COR-L47 (cell line): Measurements from ENCODE around the gene RAB19.
A peak's percentile ranks its signal among the peaks of the same experiment; 100 is the strongest.
"Not testable (repeated sequence)": the region's sequence is repeated elsewhere in the genome, so short reads cannot be mapped to it uniquely, and the experiment has no call there.

Source experiments
- DNase-seq: peaks from one replicate; lab custom pipeline; 2025; lab: John Stamatoyannopoulos, UW

The RAB19 gene

DNA sequence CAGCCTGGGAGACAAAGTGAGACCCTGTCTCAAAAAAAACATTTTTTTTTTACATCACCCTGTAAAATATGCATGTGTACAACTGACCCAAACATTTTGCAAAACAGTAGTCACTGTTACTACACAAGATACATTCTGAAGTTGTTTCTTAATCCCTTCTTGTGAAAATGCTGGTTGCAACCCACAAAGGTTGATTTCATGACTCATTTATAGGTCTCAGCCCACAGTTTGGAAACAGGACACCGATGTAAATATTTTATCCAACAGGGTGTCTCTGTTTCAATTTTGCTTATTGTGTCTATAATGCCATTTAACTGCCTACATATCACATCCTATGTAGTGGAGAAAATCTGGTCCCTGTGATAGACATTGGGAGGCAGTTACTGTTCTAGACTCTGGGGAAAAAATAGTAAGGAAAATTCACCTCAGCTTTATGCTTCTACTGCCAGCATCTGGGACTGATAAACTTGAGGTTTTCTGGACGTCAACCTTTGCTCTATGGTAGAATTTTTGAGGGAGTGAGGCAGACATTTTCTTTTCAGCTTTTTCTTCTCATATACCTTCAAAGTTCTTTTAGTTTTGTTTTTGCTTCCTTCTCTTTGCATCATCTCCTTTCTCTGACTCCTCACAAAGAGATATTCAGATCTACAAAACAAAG lies 1.6 kb upstream of the RAB19 start:
- no peak for DNase-seq

DNA sequence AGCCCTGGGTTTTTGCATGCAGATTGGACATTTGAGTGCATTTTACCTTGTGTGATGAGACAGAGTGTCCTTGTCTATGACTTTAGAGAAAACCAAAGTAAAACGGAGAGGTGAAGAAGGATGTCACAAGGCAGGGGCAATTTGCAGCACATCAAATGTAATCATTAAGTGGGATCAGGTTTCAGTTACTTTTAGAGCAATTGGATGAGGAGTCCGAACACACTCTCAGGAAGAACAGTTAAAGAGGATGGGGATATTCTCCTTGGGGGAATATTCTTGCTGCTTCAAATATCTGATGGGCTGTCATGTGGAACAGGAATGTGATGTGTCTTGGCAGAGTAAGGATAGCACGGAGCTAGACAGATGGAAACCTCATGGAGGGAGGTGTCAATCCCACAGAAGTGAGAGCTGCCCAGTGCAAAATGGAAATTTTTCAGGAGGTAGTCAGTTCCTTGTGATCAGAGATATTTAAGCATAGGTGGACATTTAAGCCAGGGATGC lies 757 bp downstream of the RAB19 start:
- no peak for DNase-seq

DNA sequence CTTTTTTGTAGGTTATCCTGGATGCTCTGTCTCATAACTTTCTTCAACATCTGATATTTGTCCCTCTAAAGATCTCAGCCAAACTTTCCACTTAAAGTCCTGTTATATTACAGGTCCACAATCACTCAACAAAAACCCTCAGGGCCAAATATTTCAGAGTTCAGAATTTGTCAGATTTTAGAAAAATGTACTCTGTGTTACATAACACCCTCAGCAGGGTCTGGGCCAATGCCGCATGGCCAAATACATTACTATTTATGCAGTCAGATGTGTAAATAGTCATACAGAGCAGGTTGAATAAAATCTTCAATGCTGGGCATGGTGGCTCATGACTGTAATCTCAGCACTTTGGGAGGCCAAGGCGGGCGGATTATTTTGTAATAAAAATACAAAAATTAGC lies 11.5 kb downstream of the RAB19 start:
- DNase-seq = no peak

DNA sequence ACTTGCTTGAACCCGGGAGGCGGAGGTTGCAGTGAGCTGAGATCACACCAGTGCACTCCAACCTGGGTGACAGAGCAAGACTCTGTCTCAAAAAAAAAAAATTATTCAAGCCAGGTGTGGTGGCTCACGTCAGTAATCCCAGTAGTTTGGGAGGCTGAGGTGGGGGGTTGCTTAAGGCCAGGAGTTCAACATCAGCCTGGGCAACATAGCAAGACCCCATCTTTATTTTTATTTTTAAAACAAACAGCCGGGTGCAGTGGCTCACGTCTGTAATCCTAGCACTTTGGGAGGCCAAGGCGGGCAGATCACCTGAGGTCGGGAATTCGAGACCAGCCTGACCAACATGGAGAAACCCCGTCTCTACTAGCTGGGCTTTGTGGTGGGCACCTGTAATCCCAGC lies 12.0 kb downstream of the RAB19 start:
- DNase-seq = not testable (repeated sequence)

DNA sequence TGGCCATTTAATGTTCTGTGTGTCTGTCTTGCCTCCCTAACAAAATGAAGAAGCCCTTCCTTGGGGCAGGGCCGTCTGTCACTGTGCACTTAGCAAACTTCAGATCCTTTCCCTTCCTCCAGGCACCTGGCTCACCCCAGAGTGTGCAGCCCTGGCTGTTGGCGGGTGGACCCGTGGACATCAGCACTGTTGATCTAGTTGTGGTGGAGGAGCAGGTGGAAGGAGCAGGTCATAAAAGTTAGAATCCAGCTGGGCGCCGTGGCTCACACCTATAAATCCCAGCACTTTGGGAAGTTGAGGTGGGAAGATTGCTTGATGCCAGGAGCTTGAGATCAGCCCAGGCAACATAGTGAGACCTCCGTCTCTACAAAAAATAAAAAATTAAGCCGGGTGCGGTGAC lies 12.7 kb downstream of the RAB19 start:
- DNase-seq = no peak

DNA sequence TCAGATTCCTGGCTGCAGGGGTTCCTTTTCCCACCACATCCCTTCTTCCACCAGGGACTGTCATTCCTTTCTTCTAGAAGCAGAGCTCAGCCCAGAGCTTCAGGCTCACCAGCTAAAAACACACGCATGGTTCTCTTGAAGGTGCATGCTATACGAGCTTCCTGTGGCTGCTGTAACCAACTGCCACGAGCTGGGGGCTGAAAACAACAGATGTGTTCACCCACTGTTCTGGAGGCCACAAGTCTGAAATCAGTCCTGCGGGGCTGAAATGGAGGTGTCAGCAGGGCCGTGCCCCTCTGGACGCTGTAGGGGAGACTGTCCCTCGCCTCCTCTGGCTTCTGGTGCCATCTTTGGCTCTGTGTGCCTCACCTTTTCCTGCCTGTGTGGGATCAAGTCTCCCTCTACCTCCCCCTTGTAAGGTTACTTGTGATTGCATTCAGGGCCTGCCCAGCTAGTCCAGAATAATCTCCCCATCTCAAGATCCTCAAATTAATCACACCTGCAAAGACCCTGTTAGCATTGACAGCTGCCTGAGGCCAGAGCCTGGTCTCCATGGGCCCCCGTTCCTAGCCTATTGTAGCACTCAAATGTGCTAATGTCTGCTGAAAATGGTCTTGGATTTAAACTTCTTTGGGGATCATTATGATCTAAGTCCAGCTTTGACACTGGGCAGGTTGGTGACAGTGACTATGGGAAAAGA lies 13.7 kb downstream of the RAB19 start:
- no peak for DNase-seq

DNA sequence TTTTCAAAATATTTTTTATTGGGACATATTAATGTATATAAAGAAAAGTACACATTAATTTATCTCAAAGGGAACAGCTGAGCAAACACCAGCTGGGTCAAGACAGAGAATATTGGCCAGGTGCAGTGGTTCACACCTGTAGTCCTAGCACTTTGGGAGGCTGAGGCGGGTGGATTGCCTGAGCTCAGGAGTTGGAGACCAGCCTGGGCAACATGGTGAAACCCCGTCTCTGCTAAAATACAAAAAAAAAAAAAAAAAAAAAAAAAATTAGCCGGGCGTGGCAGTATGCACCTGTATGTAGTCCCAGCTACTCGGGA lies 14.3 kb downstream of the RAB19 start:
- DNase-seq = peak; percentile 29

DNA sequence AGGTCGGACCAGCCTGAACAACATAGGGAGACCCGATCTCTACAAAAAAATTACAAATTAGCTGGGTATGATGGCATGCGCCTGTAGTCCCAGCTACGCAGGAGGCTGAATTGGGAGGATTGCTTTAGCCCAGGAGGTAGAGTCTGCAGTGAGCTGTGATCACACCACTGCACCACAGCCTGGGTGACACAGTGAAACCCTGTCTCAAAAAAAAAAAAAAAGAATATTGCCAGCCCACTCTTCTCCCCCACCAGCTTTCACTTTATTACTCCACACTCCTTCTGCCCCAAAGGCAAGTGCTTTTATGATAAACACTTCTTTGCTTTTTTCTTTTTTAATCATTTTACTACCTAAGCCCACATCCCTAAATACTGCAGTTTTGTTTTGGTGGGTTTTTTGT lies 14.8 kb downstream of the RAB19 start:
- no peak for DNase-seq

DNA sequence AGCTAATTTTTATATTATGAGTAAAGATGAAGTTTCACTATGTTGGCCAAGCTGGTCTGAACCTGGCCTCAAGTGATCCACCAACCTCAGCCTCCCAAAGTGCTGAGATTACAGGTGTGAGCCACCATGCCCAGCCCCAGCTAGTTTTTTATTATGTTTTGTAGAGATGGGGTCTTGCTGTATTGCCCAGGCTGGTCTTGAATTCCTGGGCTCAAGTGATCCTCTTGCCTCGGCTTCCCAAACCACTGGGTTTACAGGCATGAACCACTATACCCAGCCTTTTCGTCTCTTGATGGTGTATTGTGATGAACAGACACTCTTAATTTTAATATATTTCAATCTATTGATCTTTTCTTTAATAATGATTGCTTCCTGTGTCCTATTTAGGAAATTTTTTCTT lies 17.7 kb downstream of the RAB19 start:
- DNase-seq = no peak

DNA sequence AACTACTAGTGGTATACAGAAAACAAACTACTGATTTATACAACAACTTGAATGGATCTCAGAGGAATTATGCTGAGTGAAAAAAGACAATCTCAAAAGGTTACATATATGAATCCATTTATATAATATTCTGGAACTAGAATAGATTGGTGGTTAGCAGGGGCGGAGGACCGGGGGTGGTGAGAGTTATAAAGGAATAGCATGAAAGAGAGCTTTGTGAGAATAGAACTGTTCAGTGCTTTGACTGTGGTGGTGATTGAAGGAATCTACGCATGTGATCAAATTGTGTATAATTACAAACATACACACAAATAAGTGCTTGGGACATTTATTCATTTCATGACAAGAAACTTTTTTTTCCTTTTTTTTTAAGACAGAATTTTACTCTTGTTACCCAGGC lies 19.6 kb downstream of the RAB19 start:
- DNase-seq = no peak

DNA sequence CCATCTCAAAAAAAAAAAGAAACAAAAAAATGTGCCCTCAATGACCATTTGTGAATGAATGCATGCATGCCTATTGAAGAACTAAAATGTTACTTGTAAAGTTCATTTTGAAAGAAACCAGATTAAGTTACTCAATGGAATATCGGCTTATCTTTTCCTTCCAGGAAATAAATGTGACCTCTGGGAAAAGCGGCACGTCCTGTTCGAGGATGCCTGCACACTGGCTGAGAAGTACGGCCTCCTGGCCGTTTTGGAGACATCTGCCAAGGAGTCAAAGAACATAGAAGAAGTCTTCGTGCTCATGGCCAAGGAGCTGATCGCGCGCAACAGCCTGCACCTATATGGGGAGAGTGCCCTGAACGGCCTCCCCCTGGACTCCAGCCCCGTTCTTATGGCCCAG lies 21.9 kb downstream of the RAB19 start:
- DNase-seq = no peak

DNA sequence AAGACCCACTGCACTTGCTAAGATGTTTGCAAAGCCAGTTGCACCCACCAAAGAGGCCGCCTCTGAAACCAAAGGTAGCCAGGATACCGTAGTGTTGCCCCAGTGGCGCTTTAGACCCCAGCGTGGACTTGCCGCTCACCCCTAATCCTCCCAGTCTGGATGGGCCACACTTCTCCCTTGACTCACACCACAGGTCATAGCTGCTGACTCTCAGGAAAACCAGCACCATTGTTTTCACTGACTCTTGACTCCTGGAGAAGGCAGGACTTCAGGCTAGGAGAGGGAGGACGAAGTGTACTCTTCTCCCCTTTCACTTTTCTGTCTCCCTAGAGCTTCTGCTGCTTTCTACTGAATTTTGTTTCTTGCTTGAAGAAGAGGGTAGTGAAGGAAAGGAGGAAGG lies 22.3 kb downstream of the RAB19 start:
- no peak for DNase-seq

DNA sequence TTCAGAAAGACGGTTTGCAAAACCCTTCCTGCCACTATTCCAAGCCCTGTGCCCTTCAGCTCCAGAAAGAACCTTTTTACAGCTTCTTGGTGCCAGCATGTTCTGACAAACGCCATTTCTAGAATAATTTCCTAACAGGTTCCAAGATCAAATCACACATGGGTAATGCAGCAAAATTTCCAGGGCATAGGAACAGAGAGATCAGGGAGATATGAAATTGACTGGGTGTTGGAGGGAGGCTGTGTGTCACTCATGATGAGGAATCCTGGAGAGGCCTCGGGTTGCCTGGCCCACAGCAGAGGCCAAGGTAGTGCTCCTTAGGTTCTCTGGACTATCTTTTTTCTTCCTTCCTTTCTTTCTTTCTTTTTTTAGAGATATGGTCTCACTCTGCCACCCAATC lies 29.5 kb downstream of the RAB19 start:
- DNase-seq = no peak

DNA sequence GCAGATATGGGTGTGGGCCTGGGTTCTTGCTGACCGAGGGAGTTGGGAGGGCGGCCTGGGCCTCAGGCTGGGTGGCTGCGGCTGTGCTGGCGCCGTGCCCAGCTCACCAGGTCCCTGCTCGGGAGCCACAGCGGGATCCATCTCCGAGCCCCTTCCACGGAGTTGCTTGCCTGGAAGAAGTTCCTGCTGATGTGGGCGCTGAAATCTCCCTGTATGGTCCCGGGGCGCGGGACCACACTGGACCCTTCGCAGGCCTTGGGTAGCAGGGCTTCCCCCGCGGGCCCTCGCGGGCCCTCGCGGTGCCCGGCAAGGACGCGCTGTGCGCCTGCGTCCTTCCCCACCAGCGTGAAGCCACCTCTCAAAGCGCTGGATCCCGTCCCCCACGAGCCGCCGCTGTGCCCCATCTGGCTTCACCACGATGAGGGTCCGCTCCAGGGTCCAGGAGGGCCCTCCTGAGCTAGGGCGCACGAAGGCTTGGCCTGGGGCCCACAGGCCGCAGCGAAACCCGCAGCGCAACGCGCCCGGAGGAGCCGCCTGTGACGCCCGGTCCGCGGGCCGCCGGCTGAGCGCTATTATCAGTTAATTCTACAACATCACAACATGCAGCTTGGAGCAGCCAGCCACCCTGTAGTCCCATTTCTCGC lies 31.5 kb downstream of the RAB19 start:
- no peak for DNase-seq

DNA sequence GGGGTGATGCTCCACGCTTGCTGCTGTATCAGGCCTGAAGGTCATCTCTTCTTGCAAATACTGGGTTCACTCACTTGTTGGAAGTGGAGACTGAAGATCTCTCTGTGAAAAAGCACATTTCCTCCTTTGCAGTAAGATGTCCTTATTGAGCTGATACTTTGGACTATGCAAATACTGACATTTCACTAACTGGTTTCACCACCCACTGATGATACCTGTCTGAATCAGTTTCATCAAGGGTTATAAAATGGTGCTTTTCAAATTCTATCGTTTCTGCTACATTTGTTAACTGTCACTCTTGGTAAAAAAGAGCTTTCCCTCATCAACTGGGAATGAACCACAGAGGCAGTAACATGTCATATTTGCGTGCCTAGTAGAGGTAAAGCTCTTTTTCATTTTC lies 35.5 kb downstream of the RAB19 start:
- DNase-seq = no peak

DNA sequence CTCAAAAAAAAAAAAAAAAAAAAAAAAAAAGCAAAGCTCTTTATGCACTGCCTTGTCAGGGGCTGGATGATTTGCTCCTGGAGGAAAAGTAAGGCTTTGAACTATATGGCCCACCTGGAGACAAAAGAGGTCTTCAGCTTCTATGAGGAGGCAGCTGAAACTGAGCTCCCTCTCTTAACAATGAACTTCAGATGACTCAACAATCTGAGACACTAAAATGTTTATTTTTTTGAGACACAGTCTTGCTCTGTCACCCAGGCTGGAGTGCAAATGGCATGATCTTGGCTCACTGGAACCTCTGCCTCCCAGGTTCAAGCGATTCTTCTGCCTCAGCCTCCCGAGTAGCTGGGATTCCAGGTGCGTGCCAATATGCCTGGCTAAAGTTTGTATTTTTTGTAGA lies 36.7 kb downstream of the RAB19 start:
- DNase-seq = no peak

DNA sequence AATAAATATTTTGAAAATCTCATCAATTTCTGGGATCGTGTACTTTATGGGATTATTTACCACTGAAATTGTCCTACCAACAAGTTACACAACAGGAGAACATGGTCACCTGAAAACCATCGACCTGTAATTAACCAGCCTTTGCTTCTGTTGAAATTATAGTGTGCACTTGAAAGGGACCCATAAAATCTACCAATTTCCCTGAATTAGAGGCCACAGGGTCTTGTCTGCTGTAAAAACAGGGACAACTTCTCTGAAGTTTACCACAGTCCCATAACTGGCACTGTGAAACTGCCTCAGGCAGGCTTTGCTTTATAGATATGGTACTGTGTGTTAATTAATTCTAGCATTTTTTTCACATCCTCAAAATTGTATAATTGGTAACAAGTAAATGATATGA lies 37.7 kb downstream of the RAB19 start:
- no peak for DNase-seq

DNA sequence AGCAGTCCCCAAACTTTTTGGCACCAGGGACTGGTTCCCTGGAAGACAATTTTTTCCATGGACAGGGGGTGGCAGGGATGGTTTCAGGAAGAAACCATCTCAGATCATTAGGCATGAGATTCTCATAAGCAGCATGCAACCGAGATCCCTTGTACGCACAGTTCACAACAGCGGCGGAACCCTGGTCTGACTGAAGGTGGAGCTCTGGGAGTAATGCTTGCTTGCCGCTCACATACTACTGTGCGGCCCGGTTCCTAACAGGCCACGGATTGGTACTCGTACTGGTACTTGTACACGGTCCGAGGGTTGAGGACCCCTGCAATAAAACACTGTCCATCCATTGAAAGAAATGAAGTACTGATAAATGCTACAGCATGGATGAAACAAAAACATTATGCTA lies 42.6 kb downstream of the RAB19 start:
- no peak for DNase-seq

DNA sequence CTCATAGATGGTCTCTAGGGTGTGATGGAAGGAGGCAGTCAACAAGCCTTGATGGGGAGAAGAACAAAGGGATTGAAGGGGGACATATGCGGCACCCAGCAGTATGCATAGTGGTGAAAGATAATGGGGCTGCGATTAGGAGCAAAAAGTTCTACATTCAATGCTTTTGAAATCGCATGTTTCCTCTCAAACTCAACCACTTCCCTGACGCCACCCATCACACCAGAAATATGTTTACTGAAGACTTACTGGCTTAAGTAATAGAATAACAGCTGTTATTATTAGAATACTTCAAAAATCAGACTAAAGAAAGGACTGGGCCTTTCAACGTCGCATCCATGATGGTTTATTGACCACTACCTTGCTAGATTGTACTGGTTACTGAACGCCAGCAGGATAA lies 44.0 kb downstream of the RAB19 start:
- DNase-seq = no peak

DNA sequence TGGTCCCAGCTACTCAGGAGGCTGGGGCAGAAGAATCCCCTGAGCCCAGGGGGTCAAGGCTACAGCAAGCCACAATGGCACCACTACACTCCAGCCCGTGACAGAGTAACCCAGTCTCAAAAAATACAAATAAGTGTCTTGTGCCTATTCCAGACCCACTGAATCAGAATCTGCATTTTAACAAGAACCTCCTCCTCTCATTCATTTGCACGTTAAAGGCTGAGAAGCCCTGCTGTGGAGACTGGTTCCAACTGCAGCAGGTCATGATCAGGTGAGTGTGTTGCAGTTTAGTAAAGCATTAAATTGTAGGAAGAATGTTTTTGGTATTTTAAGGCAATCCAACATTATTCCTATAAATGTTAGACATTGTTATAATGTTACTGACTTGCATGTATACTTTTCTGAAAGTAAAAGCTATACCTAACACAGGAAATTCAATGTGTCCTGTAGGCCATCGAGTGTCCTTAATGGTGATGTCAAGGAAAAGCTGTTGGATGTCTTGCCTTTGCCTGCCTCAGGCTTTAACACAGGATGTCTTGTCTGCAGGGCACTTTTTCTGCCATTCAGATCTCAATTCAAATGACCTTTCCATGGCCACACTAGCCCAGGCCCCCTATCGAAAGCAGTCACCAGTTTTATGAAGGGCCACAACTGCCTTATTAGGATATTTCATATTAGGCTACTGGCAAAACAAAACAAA lies 45.1 kb downstream of the RAB19 start:
- DNase-seq = no peak

DNA sequence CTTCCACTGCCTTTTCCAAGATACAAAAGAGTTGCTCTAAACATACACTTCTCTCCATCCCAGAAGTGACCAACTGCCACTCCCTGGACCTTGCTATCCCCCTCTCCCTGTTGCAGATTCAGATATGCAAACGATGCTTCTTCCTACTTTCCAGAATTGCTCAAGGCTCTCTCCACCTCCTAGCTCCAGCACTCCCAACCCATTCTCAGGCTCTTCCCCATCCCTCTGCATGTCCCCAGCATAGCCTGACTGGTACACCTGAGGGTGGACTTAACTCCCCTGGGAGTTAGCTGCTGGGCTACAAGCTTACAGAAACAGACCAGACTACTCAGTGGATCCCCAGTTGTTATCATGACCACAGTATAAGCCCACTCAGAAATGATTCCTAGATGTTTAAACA lies 47.9 kb downstream of the RAB19 start:
- DNase-seq = no peak

DNA sequence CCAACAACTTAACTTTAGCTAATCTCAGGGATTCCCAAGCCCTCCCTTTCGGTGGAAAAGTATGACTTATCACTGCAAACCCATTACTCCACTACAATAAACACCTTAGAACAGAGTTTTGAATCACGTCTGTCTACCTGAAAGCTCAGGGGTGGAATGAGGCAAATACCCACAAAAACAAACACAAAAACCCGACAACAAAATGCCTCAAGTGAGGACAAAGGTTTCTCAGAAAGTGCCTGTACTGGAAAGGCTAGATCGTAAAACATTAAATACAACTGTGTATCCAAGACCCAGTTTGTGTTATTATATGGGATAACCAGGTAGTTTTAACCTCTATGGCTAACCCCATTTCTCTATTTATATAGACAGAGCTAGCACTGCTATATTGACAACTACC lies 49.4 kb downstream of the RAB19 start:
- DNase-seq = no peak
